ENCODE data around the gene CA5B.

DNA sequence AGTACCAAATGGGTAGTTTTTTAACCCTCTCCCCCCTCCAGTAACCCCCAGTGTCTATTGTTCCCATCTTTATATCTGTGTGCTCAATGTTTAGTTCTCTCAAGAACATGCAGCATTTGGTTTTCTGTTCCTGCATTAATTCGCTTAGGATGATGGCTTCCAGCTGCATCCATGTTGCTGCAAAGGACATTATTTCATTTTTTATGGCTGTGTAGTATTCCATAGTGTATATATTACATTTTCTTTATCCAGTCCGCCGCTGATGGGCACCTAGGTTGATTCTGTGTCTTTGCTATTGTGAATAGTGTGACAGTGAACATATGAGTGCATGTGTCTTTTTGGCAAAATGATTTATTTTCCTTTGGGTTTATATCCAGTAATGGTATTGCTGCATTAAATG is 41.6 kb upstream of the CA5B start:
- TF ChIP-seq, protein P1, sequence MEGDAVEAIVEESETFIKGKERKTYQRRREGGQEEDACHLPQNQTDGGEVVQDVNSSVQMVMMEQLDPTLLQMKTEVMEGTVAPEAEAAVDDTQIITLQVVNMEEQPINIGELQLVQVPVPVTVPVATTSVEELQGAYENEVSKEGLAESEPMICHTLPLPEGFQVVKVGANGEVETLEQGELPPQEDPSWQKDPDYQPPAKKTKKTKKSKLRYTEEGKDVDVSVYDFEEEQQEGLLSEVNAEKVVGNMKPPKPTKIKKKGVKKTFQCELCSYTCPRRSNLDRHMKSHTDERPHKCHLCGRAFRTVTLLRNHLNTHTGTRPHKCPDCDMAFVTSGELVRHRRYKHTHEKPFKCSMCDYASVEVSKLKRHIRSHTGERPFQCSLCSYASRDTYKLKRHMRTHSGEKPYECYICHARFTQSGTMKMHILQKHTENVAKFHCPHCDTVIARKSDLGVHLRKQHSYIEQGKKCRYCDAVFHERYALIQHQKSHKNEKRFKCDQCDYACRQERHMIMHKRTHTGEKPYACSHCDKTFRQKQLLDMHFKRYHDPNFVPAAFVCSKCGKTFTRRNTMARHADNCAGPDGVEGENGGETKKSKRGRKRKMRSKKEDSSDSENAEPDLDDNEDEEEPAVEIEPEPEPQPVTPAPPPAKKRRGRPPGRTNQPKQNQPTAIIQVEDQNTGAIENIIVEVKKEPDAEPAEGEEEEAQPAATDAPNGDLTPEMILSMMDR (IDR thresholded peaks at IDR 0.05; ENCODE audit: low read depth, low read length, missing input control) = no peak
- no peak for TF ChIP-seq RAD21 (IDR thresholded peaks at IDR 0.05)
- TF ChIP-seq GABPA (IDR thresholded peaks at IDR 0.05 in 1 of 2, conservative IDR thresholded peaks at IDR 0.05 in 1 of 2) = no peak
- no peak for TF ChIP-seq TAF1 (conservative IDR thresholded peaks at IDR 0.05)
- TF ChIP-seq SP1 (IDR thresholded peaks at IDR 0.05) = no peak
- no peak for TF ChIP-seq JUND (IDR thresholded peaks at IDR 0.05)
- no peak for TF ChIP-seq YY1 (IDR thresholded peaks at IDR 0.05)
- no peak for TF ChIP-seq RXRA (IDR thresholded peaks at IDR 0.05)
- TF ChIP-seq ZBTB33 (IDR thresholded peaks at IDR 0.05) = no peak
- TF ChIP-seq, protein P2, sequence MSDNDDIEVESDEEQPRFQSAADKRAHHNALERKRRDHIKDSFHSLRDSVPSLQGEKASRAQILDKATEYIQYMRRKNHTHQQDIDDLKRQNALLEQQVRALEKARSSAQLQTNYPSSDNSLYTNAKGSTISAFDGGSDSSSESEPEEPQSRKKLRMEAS (IDR thresholded peaks at IDR 0.05) = no peak
- TF ChIP-seq, protein P3, sequence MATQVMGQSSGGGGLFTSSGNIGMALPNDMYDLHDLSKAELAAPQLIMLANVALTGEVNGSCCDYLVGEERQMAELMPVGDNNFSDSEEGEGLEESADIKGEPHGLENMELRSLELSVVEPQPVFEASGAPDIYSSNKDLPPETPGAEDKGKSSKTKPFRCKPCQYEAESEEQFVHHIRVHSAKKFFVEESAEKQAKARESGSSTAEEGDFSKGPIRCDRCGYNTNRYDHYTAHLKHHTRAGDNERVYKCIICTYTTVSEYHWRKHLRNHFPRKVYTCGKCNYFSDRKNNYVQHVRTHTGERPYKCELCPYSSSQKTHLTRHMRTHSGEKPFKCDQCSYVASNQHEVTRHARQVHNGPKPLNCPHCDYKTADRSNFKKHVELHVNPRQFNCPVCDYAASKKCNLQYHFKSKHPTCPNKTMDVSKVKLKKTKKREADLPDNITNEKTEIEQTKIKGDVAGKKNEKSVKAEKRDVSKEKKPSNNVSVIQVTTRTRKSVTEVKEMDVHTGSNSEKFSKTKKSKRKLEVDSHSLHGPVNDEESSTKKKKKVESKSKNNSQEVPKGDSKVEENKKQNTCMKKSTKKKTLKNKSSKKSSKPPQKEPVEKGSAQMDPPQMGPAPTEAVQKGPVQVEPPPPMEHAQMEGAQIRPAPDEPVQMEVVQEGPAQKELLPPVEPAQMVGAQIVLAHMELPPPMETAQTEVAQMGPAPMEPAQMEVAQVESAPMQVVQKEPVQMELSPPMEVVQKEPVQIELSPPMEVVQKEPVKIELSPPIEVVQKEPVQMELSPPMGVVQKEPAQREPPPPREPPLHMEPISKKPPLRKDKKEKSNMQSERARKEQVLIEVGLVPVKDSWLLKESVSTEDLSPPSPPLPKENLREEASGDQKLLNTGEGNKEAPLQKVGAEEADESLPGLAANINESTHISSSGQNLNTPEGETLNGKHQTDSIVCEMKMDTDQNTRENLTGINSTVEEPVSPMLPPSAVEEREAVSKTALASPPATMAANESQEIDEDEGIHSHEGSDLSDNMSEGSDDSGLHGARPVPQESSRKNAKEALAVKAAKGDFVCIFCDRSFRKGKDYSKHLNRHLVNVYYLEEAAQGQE (IDR thresholded peaks at IDR 0.05) = no peak
- TF ChIP-seq NR2F2 (IDR thresholded peaks at IDR 0.05) = no peak
- TF ChIP-seq ATF3 (IDR thresholded peaks at IDR 0.05) = no peak
- no peak for TF ChIP-seq EGR1 (IDR thresholded peaks at IDR 0.05; ENCODE audit: low read depth in 2 of 2)

Data from liver (tissue), 3 donors.